H9 (cell line): ENCODE measurements around the gene LIN9. TPM values are rescaled to one million over a fixed set of nuclear protein-coding genes. Genes with fewer than 3 reads are reported as not detected.

Source experiments
- DNase-seq: peaks from one replicate; pipeline ENCODE4 v3.0.0-alpha.2; 2017
- H2AFZ ChIP-seq: one replicate; pipeline ENCODE4 v1.6.1; 2013; ENCODE audit warnings: mild to moderate bottlenecking, low read length, control low read depth, moderate library complexity
- H2AK5ac ChIP-seq: 2 replicates; pipeline ENCODE4 v1.6.1; 2013; ENCODE audit warnings: low read length, control low read depth, mixed read lengths; ENCODE audit not compliant: insufficient read length
- H2BK120ac ChIP-seq: one replicate; pipeline ENCODE4 v1.6.1; 2013; ENCODE audit warnings: low read depth, mild to moderate bottlenecking, low read length, control low read depth, inconsistent platforms; ENCODE audit not compliant: poor library complexity, severe bottlenecking
- H2BK12ac ChIP-seq: 2 replicates; pipeline ENCODE4 v1.6.1; 2013; ENCODE audit warnings: low read length, control low read depth, mixed read lengths, low read depth; ENCODE audit not compliant: insufficient read length
- H2BK15ac ChIP-seq: 2 replicates; pipeline ENCODE4 v1.6.1; 2013; ENCODE audit warnings: low read depth, low read length, control low read depth
- H2BK20ac ChIP-seq: one replicate; pipeline ENCODE4 v1.6.1; 2013; ENCODE audit warnings: low read depth, mild to moderate bottlenecking, low read length, control low read depth, inconsistent platforms; ENCODE audit not compliant: poor library complexity, severe bottlenecking
- H2BK5ac ChIP-seq: 2 replicates; pipeline ENCODE4 v1.6.1; 2013; ENCODE audit warnings: low read length, control low read depth, mixed read lengths; ENCODE audit not compliant: insufficient read length
- H3K14ac ChIP-seq: 2 replicates; pipeline ENCODE4 v1.6.1; 2013; ENCODE audit warnings: low read length, control low read depth; ENCODE audit not compliant: insufficient read depth
- H3K18ac ChIP-seq: 2 replicates; pipeline ENCODE4 v1.6.1; 2013; ENCODE audit warnings: low read depth, mild to moderate bottlenecking, mixed read lengths, low read length, control low read depth; ENCODE audit not compliant: insufficient read length
- H3K23ac ChIP-seq: 2 replicates; pipeline ENCODE4 v1.6.1; 2013; ENCODE audit warnings: low read length, control low read depth, mixed read lengths, low read depth; ENCODE audit not compliant: insufficient read length
- H3K23me2 ChIP-seq: 2 replicates; pipeline ENCODE4 v1.6.1; 2013; ENCODE audit warnings: low read depth, mild to moderate bottlenecking, mixed read lengths, low read length, control low read depth; ENCODE audit not compliant: insufficient read length, poor library complexity, severe bottlenecking
- H3K27ac ChIP-seq: 2 replicates; pipeline ENCODE4 v1.5.1; 2013; ENCODE audit warnings: low read length, control low read depth, mixed read lengths, low read depth; ENCODE audit not compliant: insufficient read length
- H3K27me3 ChIP-seq: 2 replicates; pipeline ENCODE4 v1.6.1; 2013; ENCODE audit warnings: low read length, control low read depth, inconsistent platforms; ENCODE audit not compliant: insufficient read depth
- H3K4ac ChIP-seq: 2 replicates; pipeline ENCODE4 v1.6.1; 2013; ENCODE audit warnings: low read depth, mild to moderate bottlenecking, control low read depth, inconsistent platforms, low read length, moderate library complexity
- H3K4me1 ChIP-seq: 2 replicates; pipeline ENCODE4 v1.6.1; 2013; ENCODE audit warnings: low read length, control low read depth, inconsistent platforms; ENCODE audit not compliant: insufficient read depth
- H3K4me2 ChIP-seq: 2 replicates; pipeline ENCODE4 v1.6.1; 2013; ENCODE audit warnings: low read length, control low read depth, mixed read lengths; ENCODE audit not compliant: insufficient read length, insufficient read depth
- H3K56ac ChIP-seq: 2 replicates; pipeline ENCODE4 v1.6.1; 2013; ENCODE audit warnings: low read depth, mild to moderate bottlenecking, mixed read lengths, low read length, control low read depth; ENCODE audit not compliant: insufficient read length
- H3K79me1 ChIP-seq: 2 replicates; pipeline ENCODE4 v1.6.1; 2013; ENCODE audit warnings: low read depth, mild to moderate bottlenecking, moderate library complexity, low read length, control low read depth, inconsistent platforms; ENCODE audit not compliant: insufficient read depth, poor library complexity, severe bottlenecking
- H3K79me2 ChIP-seq: 2 replicates; pipeline ENCODE4 v1.6.1; 2013; ENCODE audit warnings: low read length, control low read depth, inconsistent platforms; ENCODE audit not compliant: insufficient read depth
- H3K9ac ChIP-seq: 2 replicates; pipeline ENCODE4 v1.6.1; 2013; ENCODE audit warnings: low read length, control low read depth, mixed read lengths; ENCODE audit not compliant: insufficient read length; ENCODE audit errors: extremely low read depth
- H3K9me3 ChIP-seq: one replicate; pipeline ENCODE4 v1.6.1; 2013; ENCODE audit warnings: low read depth, low read length, inconsistent platforms; ENCODE audit not compliant: control insufficient read depth
- H3T11ph ChIP-seq: one replicate; pipeline ENCODE4 v1.6.1; 2013; ENCODE audit warnings: mild to moderate bottlenecking, low read length, control low read depth, inconsistent platforms
- H4K20me1 ChIP-seq: one replicate; pipeline ENCODE4 v1.6.1; 2013; ENCODE audit not compliant: control insufficient read depth, insufficient read length, insufficient read depth
- H4K5ac ChIP-seq: 2 replicates; pipeline ENCODE4 v1.6.1; 2013; ENCODE audit warnings: low read depth, mild to moderate bottlenecking, mixed read lengths, low read length, control low read depth; ENCODE audit not compliant: insufficient read length
- H4K8ac ChIP-seq: replicated peaks from 2 replicates; pipeline ENCODE4 v1.6.1; 2013; ENCODE audit warnings: low read length, control low read depth, mixed read lengths, low read depth; ENCODE audit not compliant: insufficient read length
- H4K91ac ChIP-seq: 2 replicates; pipeline ENCODE4 v1.6.1; 2013; ENCODE audit warnings: low read depth, mild to moderate bottlenecking, moderate library complexity, mixed read lengths, low read length, control low read depth; ENCODE audit not compliant: insufficient read length
- H3K27ac Mint-ChIP-seq, 3 experiments: 2 replicates in 2 of 3; 3 replicates in 1 of 3; pipeline ENCODE4 v1.8.0; 2020 to 2021; ENCODE audit warnings: mixed read lengths in 3 of 3, mild to moderate bottlenecking in 1 of 3, moderate library complexity in 1 of 3
- H3K27me3 Mint-ChIP-seq: 2 replicates; pipeline ENCODE4 v1.8.0; 2021; ENCODE audit warnings: low read depth, mild to moderate bottlenecking, moderate library complexity, mixed read lengths
- H3K36me3 Mint-ChIP-seq, 3 experiments: 2 replicates in 2 of 3; 3 replicates in 1 of 3; pipeline ENCODE4 v1.8.0; 2020 to 2021; ENCODE audit warnings: low read depth in 3 of 3, mixed read lengths in 3 of 3; ENCODE audit not compliant: insufficient read depth in 1 of 3
- H3K4me1 Mint-ChIP-seq, 2 experiments: 2 replicates each; pipeline ENCODE4 v1.8.0; 2020; ENCODE audit warnings: mixed read lengths in 2 of 2
- H3K4me3 Mint-ChIP-seq, 2 experiments: 2 replicates in 1 of 2; 3 replicates in 1 of 2; pipeline ENCODE4 v1.8.0; 2020 to 2021; ENCODE audit warnings: mild to moderate bottlenecking in 2 of 2, mixed read lengths in 2 of 2, moderate library complexity in 1 of 2
- H3K9me3 Mint-ChIP-seq, 2 experiments: 2 replicates in 1 of 2; 3 replicates in 1 of 2; pipeline ENCODE4 v1.8.0; 2020; ENCODE audit warnings: mild to moderate bottlenecking in 2 of 2, mixed read lengths in 2 of 2, moderate library complexity in 1 of 2
- CTCF ChIP-seq: fragments of 200-600 bp; sonication (generic); conservative IDR thresholded peaks from 3 replicates; pipeline ENCODE4 v1.8.0; 2021; ENCODE audit warnings: antibody characterized with exemption, mild to moderate bottlenecking
- WGBS: extraction: QIAGEN DNeasy Blood & Tissue Kit; methylation state at CpG from one replicate; pipeline ENCODE4 v1.1.7; 2013; ENCODE audit warnings: missing lambda C conversion rate, low lambda C conversion rate, mixed read lengths; ENCODE audit not compliant: insufficient read length; ENCODE audit errors: extremely low coverage; 5-methylcytosine and 5-hydroxymethylcytosine counted together
- total RNA-seq: library from RNA; stranded (reverse); gene quantifications from 2 replicates; pipeline ENCODE4 v1.2.1, GENCODE V29; 2021

LIN9 gene
- total RNA-seq, 1 experiment from 2014 or later: 9.5 TPM

GRCh38 chr1:226325178-226325577 lies 16.2 kb upstream of the LIN9 start:
- Histone ChIP-seq H2BK120ac (no peak overlapping the region), H3K9ac (no peak overlapping the region), H3K79me1 (no peaks in the 10 kb centered on the region), H2BK15ac (no peak overlapping the region), H3K14ac (no peak overlapping the region), H3K18ac (no peak overlapping the region), H2BK20ac (no peak overlapping the region), H3K23ac (no peak overlapping the region), H4K91ac (no peak overlapping the region), H2AK5ac (no peak overlapping the region), H3K27me3 (no peaks in the 10 kb centered on the region), H2BK12ac (no peak overlapping the region), H4K5ac (no peak overlapping the region), H4K8ac (no peak overlapping the region), H3K9me3 (no peaks in the 10 kb centered on the region), H4K20me1 (no peaks in the 10 kb centered on the region), H2AFZ (no peak overlapping the region), H3K23me2 (no peaks in the 10 kb centered on the region), H2BK5ac (no peak overlapping the region), H3K4me2 (no peak overlapping the region), H3K56ac (no peak overlapping the region), H3K27ac (no peak overlapping the region), H3K4me1 (no peaks in the 10 kb centered on the region), H3K4ac (no peak overlapping the region), H3K79me2 (no peaks in the 10 kb centered on the region), H3T11ph (no peak overlapping the region)
- H3K9me3 Mint-ChIP-seq: peaks cover 0 to 3% of the 10 kb centered on the region in 2 experiments; a peak in 1 of 5 replicates
- no peaks in the 10 kb centered on the region; a peak in 1 of 4 replicates for H3K4me1 Mint-ChIP-seq
- no peak overlapping the region for H3K27ac Mint-ChIP-seq
- DNase-seq: no peak
- H3K4me3 Mint-ChIP-seq: no peak overlapping the region
- WGBS: no CpG with 5 or more reads among the region's 1 CpG
- TF ChIP-seq CTCF: no peak
- no peaks in the 10 kb centered on the region for H3K36me3 Mint-ChIP-seq
- H3K27me3 Mint-ChIP-seq: peaks cover 3% of the 10 kb centered on the region; the same call in 1 of the 2 replicates
